ENCODE results near the gene MRPL50.

DNA sequence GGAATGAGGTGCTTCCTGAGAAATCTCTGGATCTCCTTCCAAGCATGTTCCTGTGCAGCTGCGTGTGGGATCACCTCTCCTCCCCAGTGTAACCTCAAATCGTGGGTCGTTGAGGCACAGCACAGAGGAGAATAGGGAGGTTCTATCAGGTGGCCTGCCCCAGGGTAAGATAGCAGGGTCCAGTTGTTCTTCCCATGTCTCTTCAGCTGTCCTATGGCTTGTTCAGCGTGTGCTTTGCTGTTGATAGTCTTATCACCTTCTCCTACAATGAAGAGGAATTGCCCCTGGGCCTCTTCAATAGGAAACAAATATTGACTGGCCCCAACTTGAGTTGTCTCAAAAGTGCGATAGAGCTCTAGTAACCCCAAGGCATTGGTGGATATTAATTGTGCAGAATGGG is 36.0 kb downstream of the MRPL50 start:
- TF ChIP-seq EGR1 (conservative IDR thresholded peaks at IDR 0.05) (no peak), PTTG1 (tag; IDR thresholded peaks at IDR 0.05; ENCODE audit: low read depth) (no peak), POLR3G (IDR thresholded peaks at IDR 0.05; ENCODE audit: extremely low read depth, insufficient read length, insufficient replicate concordance) (no peak), BRF1 (IDR thresholded peaks at IDR 0.05; ENCODE audit: borderline replicate concordance, extremely low read depth, insufficient read length) (no peak), HNRNPL (IDR thresholded peaks at IDR 0.05; ENCODE audit: low read depth, low read length) (no peak), BACH1 (tag; IDR thresholded peaks at IDR 0.05) (no peak), ESRRB (CRISPR knock-in tag; IDR thresholded peaks at IDR 0.05; ENCODE audit: borderline replicate concordance) (no peak)
- TF ChIP-seq, protein P1, sequence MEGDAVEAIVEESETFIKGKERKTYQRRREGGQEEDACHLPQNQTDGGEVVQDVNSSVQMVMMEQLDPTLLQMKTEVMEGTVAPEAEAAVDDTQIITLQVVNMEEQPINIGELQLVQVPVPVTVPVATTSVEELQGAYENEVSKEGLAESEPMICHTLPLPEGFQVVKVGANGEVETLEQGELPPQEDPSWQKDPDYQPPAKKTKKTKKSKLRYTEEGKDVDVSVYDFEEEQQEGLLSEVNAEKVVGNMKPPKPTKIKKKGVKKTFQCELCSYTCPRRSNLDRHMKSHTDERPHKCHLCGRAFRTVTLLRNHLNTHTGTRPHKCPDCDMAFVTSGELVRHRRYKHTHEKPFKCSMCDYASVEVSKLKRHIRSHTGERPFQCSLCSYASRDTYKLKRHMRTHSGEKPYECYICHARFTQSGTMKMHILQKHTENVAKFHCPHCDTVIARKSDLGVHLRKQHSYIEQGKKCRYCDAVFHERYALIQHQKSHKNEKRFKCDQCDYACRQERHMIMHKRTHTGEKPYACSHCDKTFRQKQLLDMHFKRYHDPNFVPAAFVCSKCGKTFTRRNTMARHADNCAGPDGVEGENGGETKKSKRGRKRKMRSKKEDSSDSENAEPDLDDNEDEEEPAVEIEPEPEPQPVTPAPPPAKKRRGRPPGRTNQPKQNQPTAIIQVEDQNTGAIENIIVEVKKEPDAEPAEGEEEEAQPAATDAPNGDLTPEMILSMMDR (IDR thresholded peaks at IDR 0.05 in 2 of 3, conservative IDR thresholded peaks at IDR 0.05 in 1 of 3; ENCODE audit: insufficient read depth in 2 of 3, low read depth in 1 of 3, low read length in 3 of 3), result no peak

Measured in K562 (cell line).